ENCODE results near the gene TRIM71.

The TRIM71 gene

GRCh38 chr3:32856355-32856889 is 38.6 kb downstream of the TRIM71 start:
- no peak overlapping the region for H3K4me3 ChIP-seq (ENCODE audit: low read depth, low read length)
- no peak overlapping the region for H3K27ac ChIP-seq
- H3K9me3 ChIP-seq (ENCODE audit: severe bottlenecking), result no peaks in the 10 kb centered on the region
- no peaks in the 10 kb centered on the region for H3K36me3 ChIP-seq
- H3K27me3 ChIP-seq (ENCODE audit: insufficient read depth, low read depth, severe bottlenecking), result no peaks in the 10 kb centered on the region
- TF ChIP-seq, protein P1, sequence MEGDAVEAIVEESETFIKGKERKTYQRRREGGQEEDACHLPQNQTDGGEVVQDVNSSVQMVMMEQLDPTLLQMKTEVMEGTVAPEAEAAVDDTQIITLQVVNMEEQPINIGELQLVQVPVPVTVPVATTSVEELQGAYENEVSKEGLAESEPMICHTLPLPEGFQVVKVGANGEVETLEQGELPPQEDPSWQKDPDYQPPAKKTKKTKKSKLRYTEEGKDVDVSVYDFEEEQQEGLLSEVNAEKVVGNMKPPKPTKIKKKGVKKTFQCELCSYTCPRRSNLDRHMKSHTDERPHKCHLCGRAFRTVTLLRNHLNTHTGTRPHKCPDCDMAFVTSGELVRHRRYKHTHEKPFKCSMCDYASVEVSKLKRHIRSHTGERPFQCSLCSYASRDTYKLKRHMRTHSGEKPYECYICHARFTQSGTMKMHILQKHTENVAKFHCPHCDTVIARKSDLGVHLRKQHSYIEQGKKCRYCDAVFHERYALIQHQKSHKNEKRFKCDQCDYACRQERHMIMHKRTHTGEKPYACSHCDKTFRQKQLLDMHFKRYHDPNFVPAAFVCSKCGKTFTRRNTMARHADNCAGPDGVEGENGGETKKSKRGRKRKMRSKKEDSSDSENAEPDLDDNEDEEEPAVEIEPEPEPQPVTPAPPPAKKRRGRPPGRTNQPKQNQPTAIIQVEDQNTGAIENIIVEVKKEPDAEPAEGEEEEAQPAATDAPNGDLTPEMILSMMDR (IDR thresholded peaks at IDR 0.05; ENCODE audit: low read depth, low read length), result no peak
- no peak for DNase-seq

- Histone ChIP-seq H3K36me3 (no peaks in the 10 kb centered on the region), H3K4me3 (ENCODE audit: low read depth, low read length) (no peak overlapping the region), H3K27ac (no peak overlapping the region), H3K27me3 (ENCODE audit: insufficient read depth, low read depth, severe bottlenecking) (no peaks in the 10 kb centered on the region), H3K9me3 (ENCODE audit: severe bottlenecking) (no peaks in the 10 kb centered on the region)
- DNase-seq, result no peak
- TF ChIP-seq, protein P1 (IDR thresholded peaks at IDR 0.05; ENCODE audit: low read depth, low read length), result no peak
Measured at GRCh38 chr3:32856901-32857507, 39.2 kb downstream of the TRIM71 start.

GRCh38 chr3:32857921-32858320 is 40.1 kb downstream of the TRIM71 start:
- no peak overlapping the region for H3K27ac ChIP-seq
- H3K27me3 ChIP-seq (ENCODE audit: insufficient read depth, low read depth, severe bottlenecking), result no peaks in the 10 kb centered on the region
- TF ChIP-seq, protein P1 (IDR thresholded peaks at IDR 0.05; ENCODE audit: low read depth, low read length), result no peak
- no peaks in the 10 kb centered on the region for H3K36me3 ChIP-seq
- H3K9me3 ChIP-seq (ENCODE audit: severe bottlenecking), result no peaks in the 10 kb centered on the region
- no peak for DNase-seq
- no peak overlapping the region for H3K4me3 ChIP-seq (ENCODE audit: low read depth, low read length)

GRCh38 chr3:32859604-32860237 is 41.9 kb downstream of the TRIM71 start:
- no peak overlapping the region for H3K27ac ChIP-seq
- H3K27me3 ChIP-seq (ENCODE audit: insufficient read depth, low read depth, severe bottlenecking), result no peaks in the 10 kb centered on the region
- no peaks in the 10 kb centered on the region for H3K9me3 ChIP-seq (ENCODE audit: severe bottlenecking)
- H3K36me3 ChIP-seq, result no peaks in the 10 kb centered on the region
- DNase-seq, result no peak
- TF ChIP-seq, protein P1 (IDR thresholded peaks at IDR 0.05; ENCODE audit: low read depth, low read length), result no peak
- no peak overlapping the region for H3K4me3 ChIP-seq (ENCODE audit: low read depth, low read length)

- no peaks in the 10 kb centered on the region for H3K27me3 ChIP-seq (ENCODE audit: insufficient read depth, low read depth, severe bottlenecking)
- DNase-seq, result no peak
- H3K36me3 ChIP-seq, result no peaks in the 10 kb centered on the region
- TF ChIP-seq, protein P1 (IDR thresholded peaks at IDR 0.05; ENCODE audit: low read depth, low read length), result no peak
- H3K4me3 ChIP-seq (ENCODE audit: low read depth, low read length), result no peak overlapping the region
- H3K9me3 ChIP-seq (ENCODE audit: severe bottlenecking), result no peaks in the 10 kb centered on the region
- H3K27ac ChIP-seq, result no peak overlapping the region
Measured at GRCh38 chr3:32860499-32860898, 42.7 kb downstream of the TRIM71 start.

Measured in WERI-Rb-1 (cell line).